GM19397 (cell line): ENCODE measurements around the gene GPAM.

Experiments
- ATAC-seq: cut with Tn5 transposase; IDR thresholded peaks from one replicate; pipeline ENCODE4 v1.9.1; 2021; ENCODE audit warnings: mild to moderate bottlenecking, moderate library complexity; ENCODE audit not compliant: unreplicated experiment

The GPAM gene

GRCh38 chr10:112185959-112186358 is 2.4 kb upstream of the GPAM start:
- no peak for ATAC-seq

- ATAC-seq, result no peak
These were observed 814 bp upstream of the GPAM start for GRCh38 chr10:112184379-112184778.

GRCh38 chr10:112184052-112184371 is 447 bp upstream of the GPAM start:
- ATAC-seq, result no peak

GRCh38 chr10:112182784-112183328 is 709 bp downstream of the GPAM start:
- ATAC-seq, result no peak

- no peak for ATAC-seq
These were observed 6.3 kb downstream of the GPAM start for GRCh38 chr10:112177247-112177646.

- no peak for ATAC-seq
These were observed 7.0 kb downstream of the GPAM start for GRCh38 chr10:112176543-112176942.

- no peak for ATAC-seq
These were observed 8.2 kb downstream of the GPAM start for GRCh38 chr10:112175409-112175808.

GRCh38 chr10:112173206-112173605 is 10.4 kb downstream of the GPAM start:
- no peak for ATAC-seq

- ATAC-seq, result no peak
These were observed 14.8 kb downstream of the GPAM start for GRCh38 chr10:112168733-112169132.

GRCh38 chr10:112166800-112167199 is 16.8 kb downstream of the GPAM start:
- no peak for ATAC-seq

- no peak for ATAC-seq
These were observed 21.6 kb downstream of the GPAM start for GRCh38 chr10:112161757-112162518.

GRCh38 chr10:112160834-112161233 is 22.7 kb downstream of the GPAM start:
- ATAC-seq, result no peak

GRCh38 chr10:112159469-112159868 is 24.1 kb downstream of the GPAM start:
- ATAC-seq, result no peak

- ATAC-seq, result no peak
These were observed 32.0 kb downstream of the GPAM start for GRCh38 chr10:112151524-112152039.

- ATAC-seq, result no peak
These were observed 35.2 kb downstream of the GPAM start for GRCh38 chr10:112148331-112148730.

- no peak for ATAC-seq
These were observed 36.8 kb downstream of the GPAM start for GRCh38 chr10:112146799-112147198.

- ATAC-seq, result no peak
These were observed 38.3 kb downstream of the GPAM start for GRCh38 chr10:112145263-112145662.

- no peak for ATAC-seq
These were observed 40.1 kb downstream of the GPAM start for GRCh38 chr10:112143420-112143819.

GRCh38 chr10:112141292-112141691 is 42.3 kb downstream of the GPAM start:
- no peak for ATAC-seq

- peak; percentile 99 for ATAC-seq
These were observed 43.2 kb downstream of the GPAM start for GRCh38 chr10:112140110-112140970.

GRCh38 chr10:112139176-112139575 is 44.4 kb downstream of the GPAM start:
- no peak for ATAC-seq
